HepG2 (cell line): ENCODE results near the gene NUDT3. TPM values are rescaled to one million over a fixed set of nuclear protein-coding genes. Genes with fewer than 3 reads are reported as not detected.

ENCODE experiments used
- ARNT ChIP-seq: fragments of 450-650 bp; IDR thresholded peaks from 2 replicates; pipeline ENCODE4 v1.6.1; 2017
- FOSL1 ChIP-seq: sonication (generic); formaldehyde crosslinking; IDR thresholded peaks from 2 replicates; pipeline ENCODE4 v1.9.0; 2021; ENCODE audit warnings: missing genetic modification reagents, borderline replicate concordance
- KLF9 ChIP-seq: IDR thresholded peaks from 2 replicates; pipeline ENCODE4 v1.6.1; 2016; ENCODE audit warnings: low read depth
- NRL ChIP-seq: sonication (generic); formaldehyde crosslinking; IDR thresholded peaks from 2 replicates; pipeline ENCODE4 v1.5.0; 2020; ENCODE audit warnings: missing genetic modification reagents, mild to moderate bottlenecking, moderate library complexity, borderline replicate concordance
- PCBP1 ChIP-seq: fragments of 200-400 bp; formaldehyde crosslinking; IDR thresholded peaks from 2 replicates; pipeline ENCODE4 v1.6.1; 2017; ENCODE audit warnings: mild to moderate bottlenecking, low read depth, low read length, borderline replicate concordance
- PHF8 ChIP-seq: sonication (generic); formaldehyde crosslinking; IDR thresholded peaks from 2 replicates; pipeline ENCODE4 v1.5.0; 2020; ENCODE audit warnings: missing genetic modification reagents
- POLR2G ChIP-seq: fragments of 200-400 bp; formaldehyde crosslinking; IDR thresholded peaks from 2 replicates; pipeline ENCODE4 v1.6.1; 2018; ENCODE audit warnings: mild to moderate bottlenecking, low read depth, low read length, moderate library complexity
- RARG ChIP-seq: sonication (generic); formaldehyde crosslinking; IDR thresholded peaks from 2 replicates; pipeline ENCODE4 v1.4.0; 2020; ENCODE audit warnings: low read depth, mild to moderate bottlenecking, missing genetic modification reagents
- SKI ChIP-seq: fragments of 450-650 bp; IDR thresholded peaks from one replicate; pipeline ENCODE4 v1.6.1; 2018; ENCODE audit warnings: mild to moderate bottlenecking; ENCODE audit not compliant: partially characterized antibody
- ZNF160 ChIP-seq: sonication (generic); formaldehyde crosslinking; IDR thresholded peaks from 2 replicates; pipeline ENCODE4 v1.8.0; 2022; ENCODE audit warnings: mild to moderate bottlenecking, inconsistent platforms, missing genetic modification reagents
- ZNF335 ChIP-seq: sonication (generic); formaldehyde crosslinking; IDR thresholded peaks from 2 replicates; pipeline ENCODE4 v1.4.0; 2020; ENCODE audit warnings: missing genetic modification reagents
- ZNF430 ChIP-seq: sonication (generic); formaldehyde crosslinking; IDR thresholded peaks from 2 replicates; pipeline ENCODE4 v1.9.0; 2021; ENCODE audit warnings: mild to moderate bottlenecking, missing genetic modification reagents
- ZNF446 ChIP-seq: sonication (generic); formaldehyde crosslinking; IDR thresholded peaks from 2 replicates; pipeline ENCODE4 v1.5.0; 2020; ENCODE audit warnings: mild to moderate bottlenecking, missing genetic modification reagents
- ZNF567 ChIP-seq: sonication (generic); formaldehyde crosslinking; IDR thresholded peaks from 2 replicates; pipeline ENCODE4 v1.8.1; 2023; ENCODE audit warnings: mild to moderate bottlenecking, missing genetic modification reagents, borderline replicate concordance
- ZNF614 ChIP-seq: IDR thresholded peaks from 2 replicates; pipeline ENCODE4 v1.6.1; 2018; ENCODE audit warnings: missing biosample characterization, missing genetic modification reagents, inconsistent platforms, borderline replicate concordance
- ZNF737 ChIP-seq: sonication (generic); formaldehyde crosslinking; IDR thresholded peaks from 2 replicates; pipeline ENCODE4 v1.5.0; 2020; ENCODE audit warnings: missing genetic modification reagents, mild to moderate bottlenecking, borderline replicate concordance
- ZNF879 ChIP-seq: sonication (generic); formaldehyde crosslinking; IDR thresholded peaks from 2 replicates; pipeline ENCODE4 v1.8.1; 2023; ENCODE audit warnings: missing genetic modification reagents
- ZNF883 ChIP-seq: sonication (generic); formaldehyde crosslinking; IDR thresholded peaks from 2 replicates; pipeline ENCODE4 v1.5.1; 2020; ENCODE audit warnings: mild to moderate bottlenecking, missing genetic modification reagents; ENCODE audit errors: not compliant biosample characterization
- ZSCAN25 ChIP-seq: sonication (generic); formaldehyde crosslinking; IDR thresholded peaks from 2 replicates; pipeline ENCODE4 v1.8.0; 2022; ENCODE audit warnings: mild to moderate bottlenecking, missing genetic modification reagents
- polyA plus RNA-seq, 8 experiments: library from polyadenylated mRNA; depleted of rRNA in 3 of 8; stranded (reverse) in 7 of 8; unstranded in 1 of 8; fragments of >200 nt; fragmentation: Illumina TruSeq in 4 of 8; extraction: Trizol in 4 of 8; gene quantifications; 2 replicates each; pipeline versions ENCODE4 v1.2.1 to v1.2.3, GENCODE V29; 2011 to 2016; ENCODE audit warnings: low read depth in 4 of 8, missing spikeins in 1 of 8, mixed read lengths in 1 of 8; ENCODE audit not compliant: insufficient read depth in 1 of 8
- total RNA-seq, 5 experiments: library from RNA; depleted of rRNA; stranded (reverse); fragments of >200 nt; fragmentation: Illumina TruSeq; extraction: Trizol; gene quantifications; 2 replicates each; pipeline ENCODE4 v1.2.3, GENCODE V29; 2016; ENCODE audit warnings: low read depth in 1 of 5
- TF ChIP-seq, protein P1 (sequence below): sonication (generic); formaldehyde crosslinking; IDR thresholded peaks from 2 replicates; pipeline ENCODE4 v1.5.0; 2020; ENCODE audit warnings: missing genetic modification reagents, mild to moderate bottlenecking, borderline replicate concordance
- TF ChIP-seq, protein P2 (sequence below): sonication (generic); formaldehyde crosslinking; IDR thresholded peaks from 2 replicates; pipeline ENCODE4 v1.5.1; 2020; ENCODE audit warnings: mild to moderate bottlenecking, missing genetic modification reagents, moderate library complexity
- TF ChIP-seq, protein P3 (sequence below): sonication (generic); formaldehyde crosslinking; IDR thresholded peaks from 2 replicates; pipeline ENCODE4 v1.4.0; 2020; ENCODE audit warnings: mild to moderate bottlenecking, missing genetic modification reagents

NUDT3 gene
- total and polyA plus RNA-seq, 2 of the 13 experiments (the other 11 are each of a cell fraction or from before 2014, with no cell fraction given) = 20.2 to 20.6 TPM

DNA sequence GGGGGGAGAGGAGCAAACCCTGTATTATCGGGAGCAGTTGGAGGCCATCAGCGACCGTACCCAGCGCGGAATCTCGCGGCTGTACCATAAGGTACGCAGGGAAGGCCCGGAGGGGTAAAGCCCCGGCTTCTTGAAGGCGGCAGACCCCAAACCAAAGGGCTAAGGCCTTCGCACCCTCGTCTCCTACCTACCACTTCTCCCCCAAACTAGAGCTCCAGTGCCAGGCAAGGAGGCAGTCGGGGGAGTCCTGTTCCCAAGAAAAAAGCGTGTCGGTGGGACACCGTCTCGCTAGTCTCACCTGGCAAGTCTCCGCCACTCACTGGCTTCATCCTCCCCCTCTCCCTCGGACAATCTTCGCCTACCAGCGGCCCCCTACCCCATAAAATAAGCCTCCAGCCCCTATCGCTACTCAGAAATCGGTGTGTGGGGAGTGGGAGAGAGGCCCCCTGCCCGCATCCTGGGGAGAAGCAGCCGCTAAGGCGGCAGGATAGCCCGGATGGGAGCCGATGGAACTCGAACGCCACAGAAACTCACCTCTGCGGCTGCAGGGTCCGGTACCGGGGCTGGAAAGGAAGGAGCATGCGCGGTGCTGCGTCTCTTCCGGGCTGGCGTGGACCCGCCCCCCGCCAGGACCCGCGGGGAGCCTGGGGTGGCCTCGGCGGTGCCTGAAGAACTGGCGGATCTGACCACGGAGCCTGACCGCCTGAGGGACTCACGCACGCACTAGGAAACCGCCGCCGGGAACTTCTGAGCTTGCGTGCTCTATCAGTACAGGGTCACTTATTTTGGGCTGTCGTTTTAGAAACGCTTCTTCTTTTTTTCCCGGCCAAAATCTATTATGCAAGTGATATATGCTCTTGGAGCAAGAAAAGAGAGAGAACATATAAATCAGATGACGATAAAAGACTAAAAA, 33.3 kb upstream of the NUDT3 start, which contains the start of gene RPS10 (continued):
- TF ChIP-seq, protein P1, sequence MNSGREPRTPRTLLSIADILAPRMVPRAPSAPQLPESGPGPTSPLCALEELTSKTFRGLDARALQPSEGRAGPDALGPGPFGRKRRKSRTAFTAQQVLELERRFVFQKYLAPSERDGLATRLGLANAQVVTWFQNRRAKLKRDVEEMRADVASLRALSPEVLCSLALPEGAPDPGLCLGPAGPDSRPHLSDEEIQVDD (CRISPR knock-in tag) = no peak
- TF ChIP-seq ZNF879 (CRISPR knock-in tag) (no peak), POLR2G (peak; percentile 98), RARG (CRISPR knock-in tag) (no peak), ZNF446 (CRISPR knock-in tag) (no peak), ZNF335 (CRISPR knock-in tag) (peak; percentile 99), ZNF430 (CRISPR knock-in tag) (peak; percentile 60; the same call in 1 of the 2 replicates), PCBP1 (peak; percentile 80; the same call in 1 of the 2 replicates), ZNF567 (CRISPR knock-in tag) (peak; percentile 5; the same call in 1 of the 2 replicates), SKI (peak; percentile 64), PHF8 (CRISPR knock-in tag) (peak; percentile 86), KLF9 (CRISPR knock-in tag) (no peak), ARNT (no peak), FOSL1 (CRISPR knock-in tag) (no peak), ZNF160 (no peak; the same call in 1 of the 2 replicates), NRL (CRISPR knock-in tag) (peak; percentile 90), ZNF737 (CRISPR knock-in tag) (peak; percentile 78; the same call in 1 of the 2 replicates), ZNF883 (CRISPR knock-in tag) (peak; percentile 91), ZSCAN25 (peak; percentile 64; the same call in 1 of the 2 replicates), ZNF614 (CRISPR knock-in tag) (peak; percentile 80; the same call in 1 of the 2 replicates)
- TF ChIP-seq, protein P2, sequence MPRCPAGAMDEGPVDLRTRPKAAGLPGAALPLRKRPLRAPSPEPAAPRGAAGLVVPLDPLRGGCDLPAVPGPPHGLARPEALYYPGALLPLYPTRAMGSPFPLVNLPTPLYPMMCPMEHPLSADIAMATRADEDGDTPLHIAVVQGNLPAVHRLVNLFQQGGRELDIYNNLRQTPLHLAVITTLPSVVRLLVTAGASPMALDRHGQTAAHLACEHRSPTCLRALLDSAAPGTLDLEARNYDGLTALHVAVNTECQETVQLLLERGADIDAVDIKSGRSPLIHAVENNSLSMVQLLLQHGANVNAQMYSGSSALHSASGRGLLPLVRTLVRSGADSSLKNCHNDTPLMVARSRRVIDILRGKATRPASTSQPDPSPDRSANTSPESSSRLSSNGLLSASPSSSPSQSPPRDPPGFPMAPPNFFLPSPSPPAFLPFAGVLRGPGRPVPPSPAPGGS (CRISPR knock-in tag) = peak; percentile 66; the same call in 1 of the 2 replicates
- TF ChIP-seq, protein P3, sequence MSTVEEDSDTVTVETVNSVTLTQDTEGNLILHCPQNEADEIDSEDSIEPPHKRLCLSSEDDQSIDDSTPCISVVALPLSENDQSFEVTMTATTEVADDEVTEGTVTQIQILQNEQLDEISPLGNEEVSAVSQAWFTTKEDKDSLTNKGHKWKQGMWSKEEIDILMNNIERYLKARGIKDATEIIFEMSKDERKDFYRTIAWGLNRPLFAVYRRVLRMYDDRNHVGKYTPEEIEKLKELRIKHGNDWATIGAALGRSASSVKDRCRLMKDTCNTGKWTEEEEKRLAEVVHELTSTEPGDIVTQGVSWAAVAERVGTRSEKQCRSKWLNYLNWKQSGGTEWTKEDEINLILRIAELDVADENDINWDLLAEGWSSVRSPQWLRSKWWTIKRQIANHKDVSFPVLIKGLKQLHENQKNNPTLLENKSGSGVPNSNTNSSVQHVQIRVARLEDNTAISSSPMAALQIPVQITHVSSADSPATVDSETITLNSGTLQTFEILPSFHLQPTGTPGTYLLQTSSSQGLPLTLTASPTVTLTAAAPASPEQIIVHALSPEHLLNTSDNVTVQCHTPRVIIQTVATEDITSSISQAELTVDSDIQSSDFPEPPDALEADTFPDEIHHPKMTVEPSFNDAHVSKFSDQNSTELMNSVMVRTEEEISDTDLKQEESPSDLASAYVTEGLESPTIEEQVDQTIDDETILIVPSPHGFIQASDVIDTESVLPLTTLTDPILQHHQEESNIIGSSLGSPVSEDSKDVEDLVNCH = no peak
